Thoracic aorta (tissue), 2 donors: ENCODE data around the gene RPN1. TPM values are rescaled to one million over a fixed set of nuclear protein-coding genes. Genes with fewer than 3 reads are reported as not detected.
"Not testable (repeated sequence)": the region's sequence is repeated elsewhere in the genome, so short reads cannot be mapped to it uniquely, and the experiment has no call there.

Experiments
- ATAC-seq: fragments of 150-250 bp; one replicate; pipeline ENCODE4 v1.8.0; 2017; ENCODE audit warnings: low read depth; ENCODE audit not compliant: insufficient number of reproducible peaks, low FRiP score
- DNase-seq: peaks from one replicate; pipeline ENCODE4 v3.0.0-alpha.2; 2020; ENCODE audit warnings: low spot score
- H3K27ac ChIP-seq, 2 donors: fragments of 200-600 bp; sonication (generic); 1 replicate in 1 of 2; 2 replicates in 1 of 2; pipeline ENCODE4 v1.5.1; 2016; ENCODE audit warnings: mild to moderate bottlenecking in 2 of 2, moderate library complexity in 2 of 2
- H3K27me3 ChIP-seq: fragments of 200-600 bp; sonication (generic); replicated peaks from 2 replicates; pipeline ENCODE4 v1.6.0; 2016; ENCODE audit warnings: mild to moderate bottlenecking; ENCODE audit not compliant: insufficient read depth
- H3K36me3 ChIP-seq: fragments of 200-600 bp; sonication (generic); one replicate; pipeline ENCODE4 v1.5.1; 2016
- H3K4me1 ChIP-seq, 2 donors: fragments of 200-600 bp; sonication (generic); 1 replicate in 1 of 2; 2 replicates in 1 of 2; pipeline versions ENCODE4 v1.5.1 to v1.6.0; 2016; ENCODE audit warnings: low read depth in 2 of 2, mild to moderate bottlenecking in 1 of 2; ENCODE audit not compliant: control insufficient read depth in 1 of 2
- H3K4me3 ChIP-seq: fragments of 200-600 bp; sonication (generic); 2 replicates; pipeline ENCODE4 v1.5.1; 2016; ENCODE audit warnings: mild to moderate bottlenecking
- H3K9me3 ChIP-seq: fragments of 200-600 bp; sonication (generic); 2 replicates; pipeline ENCODE4 v1.5.1; 2016
- CTCF ChIP-seq: fragments of 200-600 bp; sonication (generic); IDR thresholded peaks from one replicate; pipeline ENCODE4 v1.5.1; 2019; ENCODE audit warnings: antibody characterized with exemption
- total RNA-seq, 2 donors: library from RNA; depleted of rRNA; stranded (reverse); fragments of >200 nt; gene quantifications; one replicate each; pipeline versions ENCODE4 v1.1.0 to v1.2.3, GENCODE V29; 2016

Gene RPN1
- total RNA-seq, 2 donors from 2014 or later, result 202 to 227 TPM

DNA sequence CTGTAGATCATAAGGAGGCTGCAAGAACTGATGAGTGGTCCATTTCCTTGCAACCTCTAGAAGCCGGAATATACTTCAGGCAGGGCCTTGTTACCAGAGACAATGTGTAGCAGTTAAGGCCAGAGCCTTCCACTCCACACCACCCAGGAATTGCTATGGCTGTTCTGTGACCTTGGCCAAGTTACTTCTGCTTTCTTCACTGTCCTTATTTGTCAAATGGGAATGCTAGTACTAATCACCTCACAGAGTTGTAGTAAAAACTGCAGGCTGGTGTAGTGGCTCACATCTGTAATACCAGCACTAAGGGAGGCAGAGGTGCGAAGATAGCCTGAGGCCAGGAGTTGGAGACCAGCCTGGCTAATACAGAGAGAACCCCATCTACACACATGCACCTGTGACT lies 28.7 kb upstream of the RPN1 start:
- no peak for TF ChIP-seq CTCF
- ATAC-seq (no peak), DNase-seq (no peak)
- H3K4me1 ChIP-seq, result peaks cover 0 to 5% of the 10 kb centered on the region in 2 donors
- no peaks in the 10 kb centered on the region for H3K27me3 ChIP-seq
- no peak overlapping the region for H3K4me3 ChIP-seq
- no peaks in the 10 kb centered on the region for H3K9me3 ChIP-seq
- no peak overlapping the region for H3K27ac ChIP-seq
- no peaks in the 10 kb centered on the region for H3K36me3 ChIP-seq

GRCh38 chr3:128675802-128676201 lies 25.2 kb upstream of the RPN1 start:
- H3K9me3 ChIP-seq, H3K27me3 ChIP-seq, ATAC-seq, H3K27ac ChIP-seq, H3K36me3 ChIP-seq, H3K4me3 ChIP-seq, H3K4me1 ChIP-seq, DNase-seq: not testable (repeated sequence)

- no peak for ATAC-seq
- no peak for TF ChIP-seq CTCF
These were observed 23.7 kb upstream of the RPN1 start for GRCh38 chr3:128674161-128674784.

DNA sequence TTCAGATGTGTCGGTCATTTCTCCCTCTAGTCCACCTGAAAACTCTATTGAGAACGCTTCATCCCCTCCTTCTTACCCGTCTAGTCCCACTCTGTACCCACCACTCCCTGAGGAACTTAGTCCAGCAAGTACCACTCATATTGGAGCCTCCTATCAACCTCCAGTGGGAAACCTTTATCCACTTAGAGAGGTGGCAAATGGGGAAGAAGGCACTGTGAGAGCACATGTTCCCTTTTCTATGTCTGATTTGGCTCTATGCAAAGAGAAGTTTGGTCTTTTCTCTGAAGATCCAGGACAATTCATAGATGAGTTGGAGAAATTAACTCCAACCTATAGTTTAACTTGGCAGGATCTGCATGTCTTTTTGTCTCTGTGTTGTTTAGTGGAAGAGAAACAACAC lies 17.0 kb upstream of the RPN1 start:
- no peak overlapping the region for H3K4me3 ChIP-seq
- DNase-seq (no peak), ATAC-seq (no peak)
- no peaks in the 10 kb centered on the region for H3K36me3 ChIP-seq
- no peaks in the 10 kb centered on the region for H3K27me3 ChIP-seq
- no peaks in the 10 kb centered on the region for H3K4me1 ChIP-seq
- H3K9me3 ChIP-seq, result no peaks in the 10 kb centered on the region
- TF ChIP-seq CTCF, result no peak
- no peak overlapping the region for H3K27ac ChIP-seq

More at GRCh38 chr3:128674161-128674784, 23.7 kb upstream of the RPN1 start:
- Histone ChIP-seq H3K36me3 (no peaks in the 10 kb centered on the region), H3K27me3 (no peaks in the 10 kb centered on the region), H3K4me3 (peak overlapping the region; percentile 19), H3K27ac (no peak overlapping the region), H3K4me1 (no peaks in the 10 kb centered on the region), H3K9me3 (no peaks in the 10 kb centered on the region)
- DNase-seq, result no peak

GRCh38 chr3:128665362-128666021 lies 14.9 kb upstream of the RPN1 start:
- H3K4me3 ChIP-seq, result no peak overlapping the region
- DNase-seq, result no peak
- no peak for TF ChIP-seq CTCF
- no peaks in the 10 kb centered on the region for H3K4me1 ChIP-seq
- H3K36me3 ChIP-seq, result no peaks in the 10 kb centered on the region
- H3K27ac ChIP-seq, result no peak overlapping the region
- no peaks in the 10 kb centered on the region for H3K27me3 ChIP-seq
- ATAC-seq, result no peak
- H3K9me3 ChIP-seq, result no peaks in the 10 kb centered on the region
